GM12873 (cell line): ENCODE data around the gene ZNF618.

Experiments used
- TF ChIP-seq, protein P1 (sequence below): IDR thresholded peaks from 2 replicates; pipeline ENCODE4 v1.5.1; 2012; ENCODE audit warnings: low read depth, mild to moderate bottlenecking, moderate library complexity, low read length, control low read depth; ENCODE audit not compliant: insufficient read depth; ENCODE audit errors: missing control alignments

Gene ZNF618

DNA sequence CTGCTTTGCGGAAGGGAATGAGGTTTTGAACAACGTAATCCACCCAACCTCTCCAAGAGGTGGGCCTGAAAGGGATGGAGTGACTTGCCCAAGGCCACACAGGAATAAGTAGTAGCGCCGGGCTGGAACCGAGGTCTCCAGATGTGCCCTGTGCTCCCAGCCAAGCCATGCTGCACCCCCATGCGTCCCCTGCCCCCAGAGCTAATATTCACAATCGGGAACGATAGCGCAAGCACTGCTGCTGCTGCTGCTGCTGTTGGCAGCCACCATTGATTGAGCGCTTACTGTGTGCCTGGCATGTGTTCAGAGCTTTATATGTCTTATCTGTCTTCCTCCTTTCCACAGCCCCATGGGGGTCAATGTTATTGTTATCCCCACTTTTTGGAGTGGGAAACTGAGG is 158.1 kb downstream of the ZNF618 start:
- TF ChIP-seq, protein P1, sequence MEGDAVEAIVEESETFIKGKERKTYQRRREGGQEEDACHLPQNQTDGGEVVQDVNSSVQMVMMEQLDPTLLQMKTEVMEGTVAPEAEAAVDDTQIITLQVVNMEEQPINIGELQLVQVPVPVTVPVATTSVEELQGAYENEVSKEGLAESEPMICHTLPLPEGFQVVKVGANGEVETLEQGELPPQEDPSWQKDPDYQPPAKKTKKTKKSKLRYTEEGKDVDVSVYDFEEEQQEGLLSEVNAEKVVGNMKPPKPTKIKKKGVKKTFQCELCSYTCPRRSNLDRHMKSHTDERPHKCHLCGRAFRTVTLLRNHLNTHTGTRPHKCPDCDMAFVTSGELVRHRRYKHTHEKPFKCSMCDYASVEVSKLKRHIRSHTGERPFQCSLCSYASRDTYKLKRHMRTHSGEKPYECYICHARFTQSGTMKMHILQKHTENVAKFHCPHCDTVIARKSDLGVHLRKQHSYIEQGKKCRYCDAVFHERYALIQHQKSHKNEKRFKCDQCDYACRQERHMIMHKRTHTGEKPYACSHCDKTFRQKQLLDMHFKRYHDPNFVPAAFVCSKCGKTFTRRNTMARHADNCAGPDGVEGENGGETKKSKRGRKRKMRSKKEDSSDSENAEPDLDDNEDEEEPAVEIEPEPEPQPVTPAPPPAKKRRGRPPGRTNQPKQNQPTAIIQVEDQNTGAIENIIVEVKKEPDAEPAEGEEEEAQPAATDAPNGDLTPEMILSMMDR = no peak

DNA sequence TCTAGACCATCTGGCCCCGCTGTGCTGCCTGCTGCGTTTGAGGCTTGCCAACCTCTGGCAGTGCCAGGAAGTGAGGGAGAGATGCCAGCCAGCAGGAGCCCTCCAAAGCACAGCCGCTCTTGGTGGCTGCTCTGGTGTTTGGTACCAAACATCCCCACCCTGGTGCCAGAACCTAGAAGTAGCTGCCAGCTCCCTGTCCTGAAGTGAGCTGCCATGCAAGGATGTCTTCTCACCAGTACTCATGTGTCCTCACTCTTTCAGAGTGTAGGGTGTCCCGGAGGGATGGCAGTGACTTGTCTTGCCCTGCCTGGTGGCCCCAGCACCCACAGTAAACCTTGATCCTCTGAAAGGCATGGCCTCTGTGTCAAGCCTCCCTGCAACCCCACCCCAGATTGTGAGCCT is 158.6 kb downstream of the ZNF618 start:
- TF ChIP-seq, protein P1 = no peak

DNA sequence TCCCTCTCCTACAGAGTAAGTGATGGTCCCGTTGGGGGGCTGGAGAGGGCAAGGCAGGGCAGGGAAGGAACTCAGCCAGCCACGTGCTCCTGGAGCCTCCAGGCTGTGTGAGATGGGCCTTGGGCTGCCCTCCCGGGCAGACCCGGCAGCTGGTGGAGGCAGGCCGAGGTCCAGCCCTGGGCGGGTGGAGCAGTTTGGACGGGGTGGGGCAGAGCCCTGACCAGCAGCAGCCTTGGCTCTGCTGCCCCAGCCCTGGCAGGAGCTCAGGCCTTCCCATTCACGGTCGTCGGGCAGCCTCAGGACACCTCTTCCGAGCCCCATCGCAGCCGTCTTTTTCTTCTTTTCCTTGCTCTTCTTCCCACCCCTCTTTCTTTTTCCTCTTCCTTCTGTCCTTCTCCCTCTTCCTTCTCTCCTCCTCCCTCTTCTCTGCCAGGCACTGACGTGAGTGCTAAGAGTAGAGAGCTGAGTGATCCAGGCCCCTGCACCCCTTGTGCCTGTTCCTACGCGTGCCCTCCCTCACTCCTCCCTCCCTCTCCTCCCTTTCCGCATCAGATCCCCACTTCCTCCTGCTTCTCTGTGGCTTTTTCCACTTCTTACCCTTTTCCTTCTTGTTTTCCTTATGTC is 159.2 kb downstream of the ZNF618 start:
- TF ChIP-seq, protein P1 = no peak

DNA sequence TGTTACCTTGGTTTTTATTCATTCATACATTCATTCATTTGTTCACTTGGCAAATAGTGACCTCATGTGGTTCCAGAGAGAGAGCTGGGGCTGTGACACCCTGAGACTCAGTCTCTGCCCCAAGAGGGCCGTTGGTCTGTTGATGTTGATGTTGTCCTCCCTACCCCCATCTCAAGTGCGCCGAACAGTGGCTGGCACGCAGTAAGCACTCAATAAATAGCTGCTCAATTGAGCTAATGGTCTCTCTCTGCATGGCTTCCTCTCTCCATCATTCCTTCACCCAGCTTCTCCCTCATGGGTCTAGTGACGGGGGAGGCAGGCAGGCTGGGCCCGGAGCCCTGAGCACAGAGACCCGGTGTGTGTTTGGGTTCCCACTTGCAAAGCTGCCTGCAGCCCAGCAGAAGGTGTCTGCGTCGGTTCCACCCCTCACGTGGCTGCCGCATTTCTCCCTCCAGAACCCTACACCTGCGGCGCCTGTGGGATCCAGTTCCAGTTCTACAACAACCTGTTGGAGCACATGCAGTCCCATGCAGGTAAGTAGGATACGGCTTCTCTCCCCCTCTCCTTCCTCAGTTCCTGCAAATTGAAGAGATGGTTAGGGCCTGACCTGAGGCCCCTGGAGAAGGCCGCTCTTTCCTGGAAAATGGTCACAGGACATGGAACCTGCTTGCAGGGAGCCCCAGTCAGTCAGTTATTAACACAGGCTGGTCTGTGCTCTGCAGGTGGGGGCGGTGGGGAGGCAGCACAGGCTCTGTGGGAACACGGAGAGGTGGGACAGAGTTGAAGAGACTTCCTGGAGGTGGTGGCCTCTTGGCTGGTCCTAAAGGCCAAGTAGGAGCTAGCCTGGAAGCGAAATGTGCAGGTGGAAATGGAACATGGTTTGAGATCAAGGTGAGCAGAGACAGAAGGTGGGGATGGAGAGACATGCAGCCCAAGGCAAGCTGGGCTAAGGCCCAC is 160.0 kb downstream of the ZNF618 start:
- TF ChIP-seq, protein P1 = no peak

DNA sequence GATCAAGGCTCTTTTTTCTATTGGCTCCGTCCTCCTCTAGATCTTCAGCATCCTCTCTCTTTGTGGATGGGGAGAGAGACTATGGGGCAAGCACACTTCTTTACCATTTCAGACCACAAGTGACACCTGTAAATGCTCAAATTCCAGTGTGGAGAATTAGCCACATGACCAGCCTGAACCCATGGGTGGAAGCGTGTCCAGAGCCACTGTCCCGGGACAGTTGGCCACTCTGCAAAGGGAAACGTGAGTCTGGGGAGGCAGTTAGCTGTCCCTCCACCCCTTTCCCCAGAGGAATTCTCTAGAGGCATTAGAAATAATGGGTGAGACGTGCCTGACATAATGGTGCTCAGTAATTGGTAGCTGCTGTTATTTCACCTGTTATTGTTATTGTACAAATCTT is 161.1 kb downstream of the ZNF618 start:
- TF ChIP-seq, protein P1 = no peak

DNA sequence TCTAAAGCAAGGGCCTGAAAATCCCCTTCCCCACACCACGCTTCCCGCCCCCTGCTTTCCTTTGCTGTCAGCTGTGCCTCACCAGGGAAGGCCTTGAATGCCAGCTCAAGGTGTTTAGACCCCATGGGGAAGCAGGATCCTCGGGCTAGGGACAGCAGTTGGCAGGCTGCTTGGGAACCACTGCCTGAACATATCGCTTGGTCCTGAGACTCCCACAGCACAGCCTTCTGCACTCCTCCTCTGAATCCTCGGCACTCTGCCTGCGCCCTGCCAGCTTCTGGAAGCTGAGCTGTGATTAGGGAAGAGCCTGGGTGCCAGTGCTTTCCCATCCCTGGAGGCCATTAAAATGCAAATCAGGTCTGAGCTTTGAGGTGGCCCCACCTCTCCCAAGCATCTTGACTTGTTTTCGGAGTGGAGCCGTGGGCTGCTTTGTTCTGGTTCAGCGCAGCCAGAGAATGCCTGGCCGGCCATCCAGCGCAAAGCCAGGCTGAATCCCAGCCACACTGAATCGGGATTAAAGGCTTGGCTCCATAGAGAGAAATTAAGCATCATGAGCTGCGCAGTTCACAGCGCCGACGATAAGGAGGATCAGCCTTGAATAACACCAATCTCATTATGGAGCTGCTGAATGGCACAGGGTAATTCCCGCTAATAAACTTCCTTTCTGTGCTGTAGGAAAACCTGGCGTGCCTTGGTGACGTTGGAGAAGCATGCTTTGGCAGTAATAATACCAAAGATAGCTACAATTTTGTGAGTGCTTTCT is 162.0 kb downstream of the ZNF618 start:
- TF ChIP-seq, protein P1 = no peak

DNA sequence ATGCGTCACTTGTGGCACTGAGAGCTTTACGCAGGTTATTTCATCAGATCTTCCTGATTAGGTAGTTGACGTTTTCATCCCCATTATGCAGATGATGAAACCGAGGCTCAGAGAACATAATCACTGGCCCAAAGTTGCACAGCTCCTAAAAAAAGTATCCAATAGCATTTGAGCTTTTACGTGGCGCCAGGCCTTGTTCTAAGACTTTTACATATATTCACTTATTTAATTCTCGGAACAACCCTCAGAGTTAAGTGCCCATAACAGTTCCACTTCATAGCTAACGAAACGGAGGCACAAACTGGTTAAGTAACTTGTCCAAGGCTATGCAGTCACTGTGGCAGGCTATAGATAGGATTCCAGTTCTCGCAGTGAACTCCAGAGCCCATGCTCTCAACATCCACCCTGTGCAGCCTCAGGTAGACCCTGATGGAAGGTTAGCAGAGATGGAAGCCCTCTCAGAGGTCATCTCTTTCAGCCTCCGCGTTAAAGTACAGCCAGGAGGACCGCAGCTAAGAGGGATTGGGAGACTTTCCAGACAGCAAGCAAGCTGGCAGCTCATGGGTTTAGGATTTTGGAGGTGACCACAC is 162.7 kb downstream of the ZNF618 start:
- TF ChIP-seq, protein P1 = no peak
